Esophagus squamous epithelium (tissue), 5 donors: ENCODE measurements around the gene PBX3. TPM values are rescaled to one million over a fixed set of nuclear protein-coding genes. Genes with fewer than 3 reads are reported as not detected.

Experiments used
- DNase-seq: peaks from one replicate; lab custom pipeline; 2025; lab: John Stamatoyannopoulos, UW
- H3K27ac ChIP-seq, 4 donors: fragments of 200-600 bp; sonication (generic); one replicate each; pipeline ENCODE4 v1.5.1; 2016 to 2019; ENCODE audit warnings: mild to moderate bottlenecking in 1 of 4
- H3K27me3 ChIP-seq, 4 donors: fragments of 200-600 bp; sonication (generic); 1 replicate in 3 of 4; 2 replicates in 1 of 4; pipeline versions ENCODE4 v1.5.1 to v1.6.0; 2017 to 2021; ENCODE audit warnings: antibody characterized with exemption in 1 of 4
- H3K36me3 ChIP-seq, 3 donors: fragments of 200-600 bp; sonication (generic); one replicate each; pipeline ENCODE4 v1.5.1; 2016 to 2019
- H3K4me1 ChIP-seq, 3 donors: fragments of 200-600 bp; sonication (generic); one replicate each; pipeline ENCODE4 v1.5.1; 2017 to 2019
- H3K4me3 ChIP-seq, 4 donors: fragments of 200-600 bp; sonication (generic); 1 replicate in 3 of 4; 2 replicates in 1 of 4; pipeline ENCODE4 v1.5.1; 2016 to 2019; ENCODE audit warnings: mild to moderate bottlenecking in 2 of 4, moderate library complexity in 1 of 4
- H3K9me3 ChIP-seq, 3 donors: fragments of 200-600 bp; sonication (generic); one replicate each; pipeline ENCODE4 v1.5.1; 2016 to 2019
- CTCF ChIP-seq, 6 experiments: fragments of 450-650 bp in 4 of 6; fragments of 200-600 bp in 2 of 6; sonication (generic) in 2 of 6; IDR thresholded peaks; one replicate each; pipeline ENCODE4 v1.5.1; 2016 to 2019; ENCODE audit warnings: antibody characterized with exemption in 6 of 6, mild to moderate bottlenecking in 4 of 6, moderate library complexity in 4 of 6
- POLR2A ChIP-seq, 4 donors: fragments of 450-650 bp; IDR thresholded peaks; one replicate each; pipeline ENCODE4 v1.6.1; 2017; ENCODE audit warnings: antibody characterized with exemption in 4 of 4, mild to moderate bottlenecking in 4 of 4, moderate library complexity in 3 of 4
- WGBS, 2 donors: methylation state at CpG; one replicate each; pipeline ENCODE4 v1.1.5; 2018; 5-methylcytosine and 5-hydroxymethylcytosine counted together
- intact Hi-C: fragments of 100-400 bp; cut with DNase I; formaldehyde crosslinking; loops from one replicate; pipeline ENCODE4 v1.15.0; 2022
- total RNA-seq, 4 donors: library from RNA; depleted of rRNA; stranded (reverse); fragments of >200 nt; gene quantifications; one replicate each; pipeline ENCODE4 v1.1.0, GENCODE V29; 2016
- donor health status: DM: yes; HTN: yes; CAD: no.

Gene PBX3
- total RNA-seq, 4 donors from 2014 or later: 10.2 to 27.1 (median 12.7) TPM

- Histone ChIP-seq H3K36me3 (no peaks in the 10 kb centered on the region), H3K27ac (no peak overlapping the region), H3K4me3 (no peak overlapping the region), H3K4me1 (peaks cover 0 to 12% (median 0%) of the 10 kb centered on the region in 3 donors), H3K9me3 (no peaks in the 10 kb centered on the region), H3K27me3 (no peaks in the 10 kb centered on the region)
- no peak for DNase-seq
- WGBS, 2 donors: 91% methylated on average over 2 of the region's 2 CpGs
- intact Hi-C loops: no loop called here
- TF ChIP-seq CTCF (IDR thresholded peaks at IDR 0.05) (no peak), POLR2A (IDR thresholded peaks at IDR 0.05) (no peak)
Observed at GRCh38 chr9:125852386-125852785, 105.2 kb downstream of the PBX3 start.

- no peaks in the 10 kb centered on the region for H3K36me3 ChIP-seq
- DNase-seq: no peak
- no peak for TF ChIP-seq POLR2A (IDR thresholded peaks at IDR 0.05)
- no peak for TF ChIP-seq CTCF (IDR thresholded peaks at IDR 0.05)
- peaks cover 0 to 12% (median 0%) of the 10 kb centered on the region in 3 donors for H3K4me1 ChIP-seq
- H3K27me3 ChIP-seq: no peaks in the 10 kb centered on the region
- no peaks in the 10 kb centered on the region for H3K9me3 ChIP-seq
- no peak overlapping the region for H3K4me3 ChIP-seq
- intact Hi-C loops: no loop called here
- no peak overlapping the region for H3K27ac ChIP-seq
Observed at GRCh38 chr9:125854553-125855275, 107.5 kb downstream of the PBX3 start.

GRCh38 chr9:125856331-125856730, 109.2 kb downstream of the PBX3 start:
- intact Hi-C loops: no loop called here

GRCh38 chr9:125861405-125862058, 114.4 kb downstream of the PBX3 start:
- Histone ChIP-seq H3K27me3 (no peaks in the 10 kb centered on the region), H3K4me3 (no peak overlapping the region), H3K9me3 (no peaks in the 10 kb centered on the region), H3K4me1 (no peaks in the 10 kb centered on the region), H3K36me3 (no peaks in the 10 kb centered on the region), H3K27ac (no peak overlapping the region)
- no peak for DNase-seq
- intact Hi-C loops: no loop called here
- TF ChIP-seq POLR2A (IDR thresholded peaks at IDR 0.05) (no peak), CTCF (IDR thresholded peaks at IDR 0.05) (no peak)

More at GRCh38 chr9:125856331-125856730, 109.2 kb downstream of the PBX3 start:
- 84 to 89% methylated on average over 9 of the region's 9 CpGs for WGBS, 2 donors
- no peak overlapping the region for H3K4me3 ChIP-seq
- TF ChIP-seq CTCF (IDR thresholded peaks at IDR 0.05): no peak
- TF ChIP-seq POLR2A (IDR thresholded peaks at IDR 0.05): no peak
- H3K27ac ChIP-seq: no peak overlapping the region
- H3K4me1 ChIP-seq: peaks cover 0 to 5% (median 0%) of the 10 kb centered on the region in 3 donors
- H3K36me3 ChIP-seq: no peaks in the 10 kb centered on the region
- no peaks in the 10 kb centered on the region for H3K27me3 ChIP-seq
- no peaks in the 10 kb centered on the region for H3K9me3 ChIP-seq
- no peak for DNase-seq

GRCh38 chr9:125863923-125864322, 116.8 kb downstream of the PBX3 start:
- H3K4me3 ChIP-seq: no peak overlapping the region
- no peaks in the 10 kb centered on the region for H3K36me3 ChIP-seq
- no peak overlapping the region for H3K27ac ChIP-seq
- no peaks in the 10 kb centered on the region for H3K4me1 ChIP-seq
- 83 to 100% methylated on average over 1 of the region's 1 CpG for WGBS, 2 donors
- intact Hi-C loops: no loop called here
- no peak for DNase-seq
- H3K9me3 ChIP-seq: no peaks in the 10 kb centered on the region
- H3K27me3 ChIP-seq: no peaks in the 10 kb centered on the region
- TF ChIP-seq CTCF (IDR thresholded peaks at IDR 0.05) (no peak), POLR2A (IDR thresholded peaks at IDR 0.05) (no peak)
